ENCODE measurements around the gene DGCR8. TPM values are rescaled to one million over a fixed set of nuclear protein-coding genes. Genes with fewer than 3 reads are reported as not detected.

The DGCR8 gene
- total and polyA plus RNA-seq, 4 donors: 13.2 to 38.4 (median 26.2) TPM

- H3K9ac ChIP-seq (ENCODE audit: insufficient read depth in 1 of 2, low read length in 2 of 2): no peak overlapping the region
- DNase-seq (no peak), ATAC-seq (ENCODE audit: insufficient read depth, low FRiP score) (no peak)
Observed at GRCh38 chr22:20147237-20147988, 67.4 kb downstream of the DGCR8 start.

GRCh38 chr22:20148414-20148813, 68.4 kb downstream of the DGCR8 start:
- no peaks in the 10 kb centered on the region for H3K27me3 ChIP-seq (ENCODE audit: control insufficient read depth in 3 of 3, insufficient read depth in 3 of 3, low read length in 2 of 3)
- WGBS, 2 donors: 85 to 88% methylated on average over 14 to 18 of the region's 18 CpGs
- no peak overlapping the region for H3K4me3 ChIP-seq
- TF ChIP-seq, protein P1, sequence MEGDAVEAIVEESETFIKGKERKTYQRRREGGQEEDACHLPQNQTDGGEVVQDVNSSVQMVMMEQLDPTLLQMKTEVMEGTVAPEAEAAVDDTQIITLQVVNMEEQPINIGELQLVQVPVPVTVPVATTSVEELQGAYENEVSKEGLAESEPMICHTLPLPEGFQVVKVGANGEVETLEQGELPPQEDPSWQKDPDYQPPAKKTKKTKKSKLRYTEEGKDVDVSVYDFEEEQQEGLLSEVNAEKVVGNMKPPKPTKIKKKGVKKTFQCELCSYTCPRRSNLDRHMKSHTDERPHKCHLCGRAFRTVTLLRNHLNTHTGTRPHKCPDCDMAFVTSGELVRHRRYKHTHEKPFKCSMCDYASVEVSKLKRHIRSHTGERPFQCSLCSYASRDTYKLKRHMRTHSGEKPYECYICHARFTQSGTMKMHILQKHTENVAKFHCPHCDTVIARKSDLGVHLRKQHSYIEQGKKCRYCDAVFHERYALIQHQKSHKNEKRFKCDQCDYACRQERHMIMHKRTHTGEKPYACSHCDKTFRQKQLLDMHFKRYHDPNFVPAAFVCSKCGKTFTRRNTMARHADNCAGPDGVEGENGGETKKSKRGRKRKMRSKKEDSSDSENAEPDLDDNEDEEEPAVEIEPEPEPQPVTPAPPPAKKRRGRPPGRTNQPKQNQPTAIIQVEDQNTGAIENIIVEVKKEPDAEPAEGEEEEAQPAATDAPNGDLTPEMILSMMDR (IDR thresholded peaks at IDR 0.05; ENCODE audit: control extremely low read depth, extremely low read depth): no peak
- no peaks in the 10 kb centered on the region for H3K9me3 ChIP-seq (ENCODE audit: control insufficient read depth in 4 of 4, insufficient read depth in 3 of 4, low read length in 3 of 4)
- no peaks in the 10 kb centered on the region for H3K4me1 ChIP-seq (ENCODE audit: control insufficient read depth in 5 of 5, insufficient read depth in 5 of 5, low read length in 5 of 5)
- peaks cover 0 to 15% (median 1%) of the 10 kb centered on the region in 4 donors for H3K36me3 ChIP-seq (ENCODE audit: control insufficient read depth in 4 of 4, insufficient read depth in 4 of 4, low read length in 4 of 4)
- no peak overlapping the region for H3K9ac ChIP-seq (ENCODE audit: insufficient read depth in 1 of 2, low read length in 2 of 2)
- no peak overlapping the region for H3K27ac ChIP-seq (ENCODE audit: low read depth in 1 of 2, low read length in 1 of 2)
- DNase-seq: no peak
- ATAC-seq (ENCODE audit: insufficient read depth, low FRiP score): no peak

More at GRCh38 chr22:20147237-20147988, 67.4 kb downstream of the DGCR8 start:
- Histone ChIP-seq H3K9me3 (ENCODE audit: control insufficient read depth in 4 of 4, insufficient read depth in 3 of 4, low read length in 3 of 4) (no peaks in the 10 kb centered on the region), H3K27ac (ENCODE audit: low read depth in 1 of 2, low read length in 1 of 2) (no peak overlapping the region), H3K4me1 (ENCODE audit: control insufficient read depth in 5 of 5, insufficient read depth in 5 of 5, low read length in 5 of 5) (no peaks in the 10 kb centered on the region), H3K4me3 (no peak overlapping the region), H3K27me3 (ENCODE audit: control insufficient read depth in 3 of 3, insufficient read depth in 3 of 3, low read length in 2 of 3) (no peaks in the 10 kb centered on the region), H3K36me3 (ENCODE audit: control insufficient read depth in 4 of 4, insufficient read depth in 4 of 4, low read length in 4 of 4) (peaks cover 0 to 24% (median 1%) of the 10 kb centered on the region in 4 donors)
- 61 to 74% methylated on average over 14 of the region's 14 CpGs for WGBS, 2 donors
- TF ChIP-seq, protein P1 (IDR thresholded peaks at IDR 0.05; ENCODE audit: control extremely low read depth, extremely low read depth): no peak

- Histone ChIP-seq H3K9ac (ENCODE audit: insufficient read depth in 1 of 2, low read length in 2 of 2) (no peak overlapping the region), H3K9me3 (ENCODE audit: control insufficient read depth in 4 of 4, insufficient read depth in 3 of 4, low read length in 3 of 4) (no peaks in the 10 kb centered on the region), H3K4me1 (ENCODE audit: control insufficient read depth in 5 of 5, insufficient read depth in 5 of 5, low read length in 5 of 5) (no peaks in the 10 kb centered on the region), H3K27me3 (ENCODE audit: control insufficient read depth in 3 of 3, insufficient read depth in 3 of 3, low read length in 2 of 3) (no peaks in the 10 kb centered on the region), H3K27ac (ENCODE audit: low read depth in 1 of 2, low read length in 1 of 2) (no peak overlapping the region), H3K4me3 (no peak overlapping the region), H3K36me3 (ENCODE audit: control insufficient read depth in 4 of 4, insufficient read depth in 4 of 4, low read length in 4 of 4) (peaks cover 0 to 8% (median 1%) of the 10 kb centered on the region in 4 donors)
- WGBS, 2 donors: 65 to 70% methylated on average over 32 of the region's 32 CpGs
- TF ChIP-seq, protein P1 (IDR thresholded peaks at IDR 0.05; ENCODE audit: control extremely low read depth, extremely low read depth): no peak
- no peak for ATAC-seq (ENCODE audit: insufficient read depth, low FRiP score)
- DNase-seq: no peak
Observed at GRCh38 chr22:20149257-20150250, 69.5 kb downstream of the DGCR8 start.

All from lung (tissue), 12 donors.